ENCODE measurements around the gene VSX1.

The VSX1 gene

DNA sequence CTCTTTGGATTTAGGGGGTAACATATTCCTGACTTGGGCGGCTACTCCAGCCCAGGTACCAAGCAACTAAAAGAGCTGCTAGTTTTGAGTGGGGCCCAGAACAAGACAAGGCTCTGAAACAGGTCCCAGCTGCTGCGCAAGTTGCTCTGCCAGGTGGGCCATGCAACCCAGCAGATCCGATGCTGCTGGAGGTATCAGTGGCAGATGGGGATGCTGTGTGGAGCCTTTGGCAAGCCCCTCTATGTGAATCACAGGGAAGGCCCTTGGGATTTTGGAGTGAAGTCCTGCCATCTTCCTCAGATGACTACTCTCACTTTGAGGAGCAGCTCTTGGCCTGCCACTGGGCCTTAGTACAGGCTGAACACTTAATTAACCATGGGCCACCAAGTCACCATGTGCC, 43.7 kb upstream of the VSX1 start:
- H3K4me3 ChIP-seq (ENCODE audit: control insufficient read depth, low read depth, low read length) = no peak overlapping the region
- no peak for DNase-seq (ENCODE audit: low read depth)
- TF ChIP-seq, protein P1, sequence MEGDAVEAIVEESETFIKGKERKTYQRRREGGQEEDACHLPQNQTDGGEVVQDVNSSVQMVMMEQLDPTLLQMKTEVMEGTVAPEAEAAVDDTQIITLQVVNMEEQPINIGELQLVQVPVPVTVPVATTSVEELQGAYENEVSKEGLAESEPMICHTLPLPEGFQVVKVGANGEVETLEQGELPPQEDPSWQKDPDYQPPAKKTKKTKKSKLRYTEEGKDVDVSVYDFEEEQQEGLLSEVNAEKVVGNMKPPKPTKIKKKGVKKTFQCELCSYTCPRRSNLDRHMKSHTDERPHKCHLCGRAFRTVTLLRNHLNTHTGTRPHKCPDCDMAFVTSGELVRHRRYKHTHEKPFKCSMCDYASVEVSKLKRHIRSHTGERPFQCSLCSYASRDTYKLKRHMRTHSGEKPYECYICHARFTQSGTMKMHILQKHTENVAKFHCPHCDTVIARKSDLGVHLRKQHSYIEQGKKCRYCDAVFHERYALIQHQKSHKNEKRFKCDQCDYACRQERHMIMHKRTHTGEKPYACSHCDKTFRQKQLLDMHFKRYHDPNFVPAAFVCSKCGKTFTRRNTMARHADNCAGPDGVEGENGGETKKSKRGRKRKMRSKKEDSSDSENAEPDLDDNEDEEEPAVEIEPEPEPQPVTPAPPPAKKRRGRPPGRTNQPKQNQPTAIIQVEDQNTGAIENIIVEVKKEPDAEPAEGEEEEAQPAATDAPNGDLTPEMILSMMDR (IDR thresholded peaks at IDR 0.05; ENCODE audit: control insufficient read depth, insufficient read depth, low read depth, low read length, missing control alignments) = no peak

DNA sequence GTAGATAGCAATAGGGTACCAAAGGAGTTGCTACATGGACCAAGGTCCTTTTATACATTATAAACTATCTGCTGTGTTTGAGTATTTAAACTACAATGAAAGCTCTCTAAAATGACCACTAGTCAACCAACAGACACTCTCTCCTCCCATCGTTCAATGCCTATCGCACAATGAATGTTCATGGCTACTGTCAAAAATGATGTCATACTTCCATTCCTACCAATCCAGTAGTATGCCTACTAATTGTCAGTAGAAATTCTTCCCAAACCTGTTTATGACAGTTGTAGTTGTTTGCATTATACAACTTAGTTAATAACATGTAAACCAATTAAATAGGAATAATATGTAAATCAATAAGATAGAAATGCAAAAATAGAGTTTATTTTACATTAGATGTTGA, 39.0 kb upstream of the VSX1 start:
- TF ChIP-seq, protein P1 (IDR thresholded peaks at IDR 0.05; ENCODE audit: control insufficient read depth, insufficient read depth, low read depth, low read length, missing control alignments) = no peak
- H3K4me3 ChIP-seq (ENCODE audit: control insufficient read depth, low read depth, low read length) = no peak overlapping the region
- no peak for DNase-seq (ENCODE audit: low read depth)

DNA sequence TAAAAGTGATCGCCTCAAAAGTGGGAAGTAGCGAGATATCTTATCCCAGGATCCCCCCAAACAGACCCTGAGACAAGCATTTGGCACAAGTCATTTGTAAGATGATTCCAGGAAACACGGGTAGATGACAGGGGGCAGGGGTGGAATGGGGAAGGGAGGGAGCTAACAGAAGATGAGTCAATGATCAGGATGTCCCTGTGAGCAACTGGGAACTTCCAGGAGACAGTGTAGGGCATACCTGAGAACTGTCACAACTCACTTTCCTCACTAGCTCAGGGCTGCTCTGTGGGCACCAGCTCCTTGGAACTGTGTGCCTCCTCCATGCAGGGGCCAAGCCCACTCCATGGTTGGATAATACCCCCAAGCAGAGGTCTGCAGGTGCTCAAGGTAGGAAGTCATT, 38.5 kb upstream of the VSX1 start:
- no peak for DNase-seq (ENCODE audit: low read depth)
- no peak overlapping the region for H3K4me3 ChIP-seq (ENCODE audit: control insufficient read depth, low read depth, low read length)
- TF ChIP-seq, protein P1 (IDR thresholded peaks at IDR 0.05; ENCODE audit: control insufficient read depth, insufficient read depth, low read depth, low read length, missing control alignments) = no peak

DNA sequence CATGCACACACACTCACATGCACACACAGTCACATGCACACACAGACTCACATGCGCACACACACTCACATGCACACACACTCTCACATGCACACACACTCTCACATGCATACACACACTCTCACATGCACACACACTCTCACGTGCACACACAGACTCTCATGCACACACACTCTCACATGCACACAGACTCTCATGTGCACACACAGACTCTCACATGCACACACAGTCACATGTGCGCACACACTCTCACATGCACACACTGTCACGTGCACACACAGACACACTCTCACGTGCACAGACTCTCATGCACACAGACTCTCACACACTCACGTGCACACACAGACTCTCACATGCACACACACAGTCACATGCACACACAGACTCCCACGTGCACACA, 36.6 kb upstream of the VSX1 start:
- H3K4me3 ChIP-seq (ENCODE audit: control insufficient read depth, low read depth, low read length) = no peak overlapping the region
- no peak for DNase-seq (ENCODE audit: low read depth)
- TF ChIP-seq, protein P1 (IDR thresholded peaks at IDR 0.05; ENCODE audit: control insufficient read depth, insufficient read depth, low read depth, low read length, missing control alignments) = no peak

DNA sequence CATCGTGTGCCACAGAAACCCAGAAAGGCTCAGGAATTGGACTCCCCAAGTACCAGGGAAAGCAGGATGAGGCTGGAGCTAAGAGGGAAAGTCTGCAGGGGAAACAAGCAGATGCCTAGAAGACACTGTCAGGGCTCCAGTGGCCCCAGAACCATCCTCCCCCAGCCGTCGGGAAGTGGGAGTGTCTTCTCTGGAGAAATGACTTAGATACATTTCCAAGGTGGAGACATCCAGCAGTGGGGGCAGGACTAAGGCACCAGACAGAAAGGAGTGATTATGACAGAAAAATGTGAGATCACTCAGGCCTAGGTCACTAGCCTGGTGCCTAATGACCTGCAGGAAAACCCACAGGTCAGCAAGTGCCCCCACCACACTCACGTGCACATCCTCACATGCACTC, 36.0 kb upstream of the VSX1 start:
- TF ChIP-seq, protein P1 (IDR thresholded peaks at IDR 0.05; ENCODE audit: control insufficient read depth, insufficient read depth, low read depth, low read length, missing control alignments) = no peak
- DNase-seq (ENCODE audit: low read depth) = no peak
- no peak overlapping the region for H3K4me3 ChIP-seq (ENCODE audit: control insufficient read depth, low read depth, low read length)

DNA sequence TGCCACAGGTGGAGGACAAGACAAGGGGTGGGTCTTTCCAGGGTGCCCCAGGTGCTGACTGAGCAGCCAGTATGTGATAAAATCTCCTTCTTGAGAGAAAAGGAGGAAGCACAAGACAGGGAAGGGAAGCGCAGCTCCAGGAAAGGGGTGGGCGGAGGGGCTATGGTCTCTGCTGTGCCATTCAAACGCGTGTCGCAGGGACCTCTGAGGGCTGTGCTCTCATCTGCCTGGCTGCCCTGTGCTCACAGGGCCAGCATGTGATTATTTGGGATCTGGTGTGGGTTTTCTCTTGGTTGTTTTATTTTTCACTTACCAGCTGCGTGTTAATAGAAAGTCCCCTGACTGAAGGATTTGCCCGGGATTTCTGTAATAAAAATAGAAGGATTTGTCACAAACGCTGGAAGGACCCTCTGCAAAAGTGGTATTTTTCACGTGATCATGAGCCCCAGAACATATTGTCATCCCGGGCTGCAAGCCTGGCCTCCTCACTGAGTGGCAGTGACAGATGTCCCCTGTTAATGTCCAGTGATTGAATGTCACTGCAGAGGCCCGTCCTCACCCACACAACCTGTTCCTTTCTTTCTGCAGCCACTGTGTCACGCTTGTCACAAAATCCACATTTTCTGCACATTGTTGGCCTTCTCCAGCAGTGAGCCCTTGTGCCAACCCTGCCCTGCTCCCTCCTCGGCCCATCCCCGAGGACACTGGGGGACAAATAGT, 35.0 kb upstream of the VSX1 start:
- TF ChIP-seq, protein P1 (IDR thresholded peaks at IDR 0.05; ENCODE audit: control insufficient read depth, insufficient read depth, low read depth, low read length, missing control alignments) = no peak
- DNase-seq (ENCODE audit: low read depth) = no peak
- no peak overlapping the region for H3K4me3 ChIP-seq (ENCODE audit: control insufficient read depth, low read depth, low read length)
